GM19452 (cell line): ENCODE measurements around the gene WDR86.
A peak's percentile ranks its signal among the peaks of the same experiment; 100 is the strongest.

Experiments
- ATAC-seq: cut with Tn5 transposase; IDR thresholded peaks from one replicate; pipeline ENCODE4 v1.9.1; 2021; ENCODE audit not compliant: unreplicated experiment

WDR86 gene

GRCh38 chr7:151406886-151407583, 2.8 kb downstream of the WDR86 start:
- no peak for ATAC-seq

GRCh38 chr7:151406051-151406875, 3.6 kb downstream of the WDR86 start:
- ATAC-seq: no peak

- ATAC-seq: no peak
Measured at GRCh38 chr7:151405588-151405987, 4.2 kb downstream of the WDR86 start.

GRCh38 chr7:151405056-151405455, 4.8 kb downstream of the WDR86 start:
- no peak for ATAC-seq

GRCh38 chr7:151404216-151405011, 5.4 kb downstream of the WDR86 start:
- ATAC-seq: no peak

- ATAC-seq: no peak
Measured at GRCh38 chr7:151403764-151404163, 6.1 kb downstream of the WDR86 start.

- no peak for ATAC-seq
Measured at GRCh38 chr7:151402029-151402835, 7.6 kb downstream of the WDR86 start.

- ATAC-seq: peak; percentile 80
Measured at GRCh38 chr7:151400626-151401315, 9.1 kb downstream of the WDR86 start.

- ATAC-seq: no peak
Measured at GRCh38 chr7:151399906-151400305, 9.9 kb downstream of the WDR86 start.

- ATAC-seq: no peak
Measured at GRCh38 chr7:151399305-151399601, 10.6 kb downstream of the WDR86 start.

GRCh38 chr7:151398446-151399304, 11.2 kb downstream of the WDR86 start:
- ATAC-seq: no peak

GRCh38 chr7:151397026-151397425, 12.8 kb downstream of the WDR86 start:
- ATAC-seq: no peak

- ATAC-seq: no peak
Measured at GRCh38 chr7:151396328-151396970, 13.4 kb downstream of the WDR86 start.

- ATAC-seq: no peak
Measured at GRCh38 chr7:151395036-151395367, 14.8 kb downstream of the WDR86 start.

- no peak for ATAC-seq
Measured at GRCh38 chr7:151394076-151395035, 15.5 kb downstream of the WDR86 start.

GRCh38 chr7:151393031-151393977, 16.5 kb downstream of the WDR86 start:
- no peak for ATAC-seq

GRCh38 chr7:151392426-151392825, 17.4 kb downstream of the WDR86 start:
- no peak for ATAC-seq
